HT-29 (cell line): ENCODE measurements around the gene ZBTB47. TPM values are rescaled to one million over a fixed set of nuclear protein-coding genes. Genes with fewer than 3 reads are reported as not detected.

Experiments
- DNase-seq: peaks from one replicate; pipeline ENCODE4 v3.0.0-alpha.2; 2015; ENCODE audit warnings: low spot score
- total RNA-seq: library from RNA; depleted of rRNA; stranded (reverse); fragments of >200 nt; shearing (Covaris generic); gene quantifications from 2 replicates; pipeline ENCODE4 v1.2.3, GENCODE V29; 2014

Gene ZBTB47
- total RNA-seq, 1 experiment from 2014 or later = 1.1 TPM

- DNase-seq = no peak
Measured at GRCh38 chr3:42665050-42665878, 11.8 kb downstream of the ZBTB47 start.

GRCh38 chr3:42666022-42666421 is 12.5 kb downstream of the ZBTB47 start:
- DNase-seq = no peak

GRCh38 chr3:42666577-42666998 is 13.1 kb downstream of the ZBTB47 start:
- no peak for DNase-seq

- DNase-seq = no peak
Measured at GRCh38 chr3:42667096-42667522, 13.6 kb downstream of the ZBTB47 start.

GRCh38 chr3:42667523-42668412 is 14.3 kb downstream of the ZBTB47 start:
- no peak for DNase-seq

GRCh38 chr3:42668413-42668760 is 14.9 kb downstream of the ZBTB47 start:
- no peak for DNase-seq

GRCh38 chr3:42668793-42669217 is 15.3 kb downstream of the ZBTB47 start:
- DNase-seq = no peak

- DNase-seq = no peak
Measured at GRCh38 chr3:42670051-42670576, 16.6 kb downstream of the ZBTB47 start.

- DNase-seq = no peak
Measured at GRCh38 chr3:42670670-42671069, 17.2 kb downstream of the ZBTB47 start.

- no peak for DNase-seq
Measured at GRCh38 chr3:42672515-42672914, 19.0 kb downstream of the ZBTB47 start.

GRCh38 chr3:42673082-42673481 is 19.6 kb downstream of the ZBTB47 start:
- no peak for DNase-seq

GRCh38 chr3:42674146-42674545 is 20.6 kb downstream of the ZBTB47 start:
- DNase-seq = no peak

GRCh38 chr3:42675909-42676308 is 22.4 kb downstream of the ZBTB47 start:
- no peak for DNase-seq

- DNase-seq = no peak
Measured at GRCh38 chr3:42678447-42678846, 24.9 kb downstream of the ZBTB47 start.

- no peak for DNase-seq
Measured at GRCh38 chr3:42680271-42680670, 26.8 kb downstream of the ZBTB47 start.

- no peak for DNase-seq
Measured at GRCh38 chr3:42680806-42681205, 27.3 kb downstream of the ZBTB47 start.

GRCh38 chr3:42681361-42682038 is 28.0 kb downstream of the ZBTB47 start:
- no peak for DNase-seq

- no peak for DNase-seq
Measured at GRCh38 chr3:42682301-42683070, 29.0 kb downstream of the ZBTB47 start.

GRCh38 chr3:42683875-42684598 is 30.5 kb downstream of the ZBTB47 start:
- peak; percentile 18 for DNase-seq
